ENCODE results near the gene CUEDC2.

GRCh38 chr10:102405632-102406031 is 26.7 kb downstream of the CUEDC2 start:
- TF ChIP-seq POLR2AphosphoS5 (IDR thresholded peaks at IDR 0.05), result no peak
- TF ChIP-seq, protein P1, sequence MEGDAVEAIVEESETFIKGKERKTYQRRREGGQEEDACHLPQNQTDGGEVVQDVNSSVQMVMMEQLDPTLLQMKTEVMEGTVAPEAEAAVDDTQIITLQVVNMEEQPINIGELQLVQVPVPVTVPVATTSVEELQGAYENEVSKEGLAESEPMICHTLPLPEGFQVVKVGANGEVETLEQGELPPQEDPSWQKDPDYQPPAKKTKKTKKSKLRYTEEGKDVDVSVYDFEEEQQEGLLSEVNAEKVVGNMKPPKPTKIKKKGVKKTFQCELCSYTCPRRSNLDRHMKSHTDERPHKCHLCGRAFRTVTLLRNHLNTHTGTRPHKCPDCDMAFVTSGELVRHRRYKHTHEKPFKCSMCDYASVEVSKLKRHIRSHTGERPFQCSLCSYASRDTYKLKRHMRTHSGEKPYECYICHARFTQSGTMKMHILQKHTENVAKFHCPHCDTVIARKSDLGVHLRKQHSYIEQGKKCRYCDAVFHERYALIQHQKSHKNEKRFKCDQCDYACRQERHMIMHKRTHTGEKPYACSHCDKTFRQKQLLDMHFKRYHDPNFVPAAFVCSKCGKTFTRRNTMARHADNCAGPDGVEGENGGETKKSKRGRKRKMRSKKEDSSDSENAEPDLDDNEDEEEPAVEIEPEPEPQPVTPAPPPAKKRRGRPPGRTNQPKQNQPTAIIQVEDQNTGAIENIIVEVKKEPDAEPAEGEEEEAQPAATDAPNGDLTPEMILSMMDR (IDR thresholded peaks at IDR 0.05), result no peak

All from prostate gland (tissue), 2 donors.